Smooth muscle cell (in vitro differentiated cells): ENCODE measurements around the gene TNNT3. TPM values are rescaled to one million over a fixed set of nuclear protein-coding genes. Genes with fewer than 3 reads are reported as not detected.
"Not testable (repeated sequence)": the region's sequence is repeated elsewhere in the genome, so short reads cannot be mapped to it uniquely, and the experiment has no call there.

ENCODE experiments used
- DNase-seq: peaks from one replicate; lab custom pipeline; 2025; ENCODE audit not compliant: unreplicated experiment; lab: John Stamatoyannopoulos, UW
- H2AFZ ChIP-seq: fragments of 200-600 bp; sonication (generic); 2 replicates; pipeline ENCODE4 v1.6.0; 2016; ENCODE audit warnings: antibody characterized with exemption, low read depth, mild to moderate bottlenecking
- H3F3A ChIP-seq: fragments of 200-600 bp; sonication (generic); 2 replicates; pipeline ENCODE4 v1.6.0; 2017; ENCODE audit warnings: antibody characterized with exemption, low read depth
- H3K27ac ChIP-seq: fragments of 200-600 bp; sonication (generic); 2 replicates; pipeline ENCODE4 v1.5.1; 2016; ENCODE audit warnings: low read depth, mild to moderate bottlenecking
- H3K27me3 ChIP-seq: fragments of 200-600 bp; sonication (generic); 2 replicates; pipeline ENCODE4 v1.6.1; 2016; ENCODE audit warnings: low read depth, mild to moderate bottlenecking
- H3K36me3 ChIP-seq: fragments of 200-600 bp; sonication (generic); 2 replicates; pipeline ENCODE4 v1.5.1; 2016; ENCODE audit warnings: low read depth
- H3K4me1 ChIP-seq: fragments of 200-600 bp; sonication (generic); 2 replicates; pipeline ENCODE4 v1.5.1; 2016; ENCODE audit warnings: low read depth
- H3K4me2 ChIP-seq: fragments of 200-600 bp; sonication (generic); 2 replicates; pipeline ENCODE4 v1.6.0; 2016; ENCODE audit warnings: mild to moderate bottlenecking
- H3K4me3 ChIP-seq: fragments of 200-600 bp; sonication (generic); 2 replicates; pipeline ENCODE4 v1.5.1; 2016; ENCODE audit warnings: mild to moderate bottlenecking
- H3K79me2 ChIP-seq: fragments of 200-600 bp; sonication (generic); 2 replicates; pipeline ENCODE4 v1.6.0; 2016; ENCODE audit warnings: low read depth, mild to moderate bottlenecking
- H3K9ac ChIP-seq: fragments of 200-600 bp; sonication (generic); 2 replicates; pipeline ENCODE4 v1.6.0; 2016; ENCODE audit warnings: low read depth
- H3K9me3 ChIP-seq: fragments of 200-600 bp; sonication (generic); replicated peaks from 2 replicates; pipeline ENCODE4 v1.5.1; 2016; ENCODE audit warnings: low read depth
- H4K20me1 ChIP-seq: fragments of 200-600 bp; sonication (generic); 2 replicates; pipeline ENCODE4 v1.6.0; 2016; ENCODE audit warnings: low read depth
- CTCF ChIP-seq: fragments of 200-600 bp; sonication (generic); IDR thresholded peaks from 2 replicates; pipeline ENCODE4 v1.5.1; 2017; ENCODE audit warnings: borderline replicate concordance, mild to moderate bottlenecking, antibody characterized with exemption; ENCODE audit not compliant: insufficient read depth, poor library complexity, severe bottlenecking
- WGBS: methylation state at CpG from one replicate; pipeline ENCODE4 v1.1.7; 2016; ENCODE audit warnings: low lambda C conversion rate; 5-methylcytosine and 5-hydroxymethylcytosine counted together
- polyA plus RNA-seq: library from polyadenylated mRNA; unstranded; fragments of >200 nt; fragmentation: Nextera tagmentation; extraction: Ambion mirVana; gene quantifications from 2 replicates; pipeline ENCODE4 v1.2.1, GENCODE V29; 2016
- total RNA-seq: library from RNA; depleted of rRNA; stranded (reverse); fragments of >200 nt; gene quantifications from 2 replicates; pipeline ENCODE4 v1.2.3, GENCODE V29; 2014

Gene TNNT3
- total and polyA plus RNA-seq, 2 experiments from 2014 or later = 0.97 to 1.9 TPM

- 80% methylated on average over 19 of the region's 28 CpGs for WGBS
- no peak overlapping the region for H3K4me2 ChIP-seq
- H3K27ac ChIP-seq = no peak overlapping the region
- H3K36me3 ChIP-seq = no peaks in the 10 kb centered on the region
- no peaks in the 10 kb centered on the region for H3F3A ChIP-seq
- no peak overlapping the region for H3K9ac ChIP-seq
- H3K9me3 ChIP-seq = no peaks in the 10 kb centered on the region
- H3K4me1 ChIP-seq = peaks cover 6% of the 10 kb centered on the region
- H2AFZ ChIP-seq = no peak overlapping the region
- no peaks in the 10 kb centered on the region for H4K20me1 ChIP-seq
- no peak for TF ChIP-seq CTCF
- no peaks in the 10 kb centered on the region for H3K27me3 ChIP-seq
- no peak overlapping the region for H3K4me3 ChIP-seq
- no peak for DNase-seq
- no peaks in the 10 kb centered on the region for H3K79me2 ChIP-seq
Observed at GRCh38 chr11:1875093-1875850, 44.2 kb upstream of the TNNT3 start.

- not testable (repeated sequence) for H3K27ac ChIP-seq
Observed at GRCh38 chr11:1875851-1876301, 43.6 kb upstream of the TNNT3 start.

GRCh38 chr11:1876361-1877063 lies 43.0 kb upstream of the TNNT3 start:
- Histone ChIP-seq H4K20me1 (no peaks in the 10 kb centered on the region), H3K27me3 (no peaks in the 10 kb centered on the region), H3K79me2 (no peaks in the 10 kb centered on the region), H2AFZ (no peak overlapping the region), H3K9ac (no peak overlapping the region), H3K4me1 (peaks cover 6% of the 10 kb centered on the region), H3K4me3 (no peak overlapping the region), H3F3A (no peaks in the 10 kb centered on the region), H3K36me3 (no peaks in the 10 kb centered on the region), H3K27ac (peak overlapping the region; percentile 36), H3K4me2 (peak overlapping the region; percentile 63), H3K9me3 (no peaks in the 10 kb centered on the region)
- 38% methylated on average over 26 of the region's 26 CpGs for WGBS
- DNase-seq = no peak
- TF ChIP-seq CTCF = peak; percentile 57

More at GRCh38 chr11:1875851-1876301, 43.6 kb upstream of the TNNT3 start:
- not testable (repeated sequence) for H3K4me2 ChIP-seq, H3K36me3 ChIP-seq, H3F3A ChIP-seq, H4K20me1 ChIP-seq, H3K9ac ChIP-seq, H3K27me3 ChIP-seq, H2AFZ ChIP-seq, H3K4me3 ChIP-seq, H3K4me1 ChIP-seq, H3K9me3 ChIP-seq, DNase-seq, H3K79me2 ChIP-seq
- 89% methylated on average over 12 of the region's 13 CpGs for WGBS

DNA sequence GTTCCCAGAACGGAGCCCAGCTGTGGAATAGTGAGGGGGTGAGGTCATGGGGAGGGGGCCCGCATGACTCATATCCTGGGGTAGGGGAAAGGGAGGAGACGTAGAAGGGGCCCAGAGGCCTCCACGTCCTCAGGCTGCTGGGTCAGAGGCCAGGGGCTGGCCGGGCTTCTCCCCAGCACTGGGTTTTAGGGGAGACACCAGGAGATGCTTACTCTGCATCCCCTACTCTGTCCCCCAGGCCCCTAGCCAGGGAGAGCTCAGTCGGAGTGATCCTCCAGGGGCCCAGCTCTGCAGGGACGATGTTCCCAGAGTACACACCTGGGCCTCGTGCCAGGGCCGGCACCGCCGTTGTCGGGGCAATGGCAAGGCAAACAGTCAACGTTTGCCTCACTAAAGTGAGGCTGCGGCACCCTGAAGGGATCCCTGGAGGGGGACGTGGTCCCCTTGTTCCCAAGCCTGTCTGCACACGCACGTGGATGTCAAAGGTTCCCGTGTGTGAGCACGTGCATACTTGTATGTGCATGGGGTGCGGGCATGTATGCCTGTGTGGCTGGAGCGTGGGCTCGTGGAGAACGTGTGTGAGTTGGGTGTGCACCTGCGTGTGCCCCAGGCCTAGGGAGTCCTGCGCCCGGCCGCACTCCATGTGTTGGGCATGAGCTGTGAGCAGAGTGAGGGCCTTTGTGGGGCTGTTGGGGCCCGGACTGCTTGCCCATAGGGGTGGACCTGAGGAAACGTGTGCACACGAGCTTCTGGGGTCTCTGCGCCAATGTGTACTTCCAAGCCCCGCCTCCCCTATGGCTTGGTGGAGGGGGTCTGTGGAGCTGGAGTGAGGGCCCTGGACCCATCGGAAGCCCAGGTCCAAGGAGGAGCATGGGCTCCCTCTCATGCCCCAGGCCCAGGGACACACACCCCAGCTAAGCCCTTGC lies 42.0 kb upstream of the TNNT3 start:
- 75% methylated on average over 32 of the region's 33 CpGs for WGBS
- Histone ChIP-seq H3K79me2 (no peaks in the 10 kb centered on the region), H3F3A (no peaks in the 10 kb centered on the region), H3K4me3 (no peak overlapping the region), H3K36me3 (no peaks in the 10 kb centered on the region), H3K9ac (peak overlapping the region; percentile 17), H3K4me2 (peak overlapping the region; percentile 63), H3K9me3 (no peaks in the 10 kb centered on the region), H4K20me1 (no peaks in the 10 kb centered on the region), H3K27me3 (no peaks in the 10 kb centered on the region), H2AFZ (no peak overlapping the region), H3K27ac (peak overlapping the region; percentile 36), H3K4me1 (peaks cover 6% of the 10 kb centered on the region)
- TF ChIP-seq CTCF = no peak
- DNase-seq = no peak
